ENCODE measurements around the gene PPP1CA.
A peak's percentile ranks its signal among the peaks of the same experiment; 100 is the strongest.

PPP1CA gene

GRCh38 chr11:67401495-67402191 is at the start of gene PPP1CA:
Gene PPP1CA (minus strand): TSS chr11:67401858. CDS start chr11:67401782, 76 bp downstream.
- peak; percentile 85 to 90 (median 89) for DNase-seq (ENCODE audit: low read depth in 3 of 3)

GRCh38 chr11:67450796-67451657 is 49.4 kb upstream of the PPP1CA start:
- no peak for DNase-seq (ENCODE audit: low read depth in 3 of 3)

- no peak for DNase-seq (ENCODE audit: low read depth in 3 of 3)
Measured at GRCh38 chr11:67449116-67449844, 47.6 kb upstream of the PPP1CA start.

DNA sequence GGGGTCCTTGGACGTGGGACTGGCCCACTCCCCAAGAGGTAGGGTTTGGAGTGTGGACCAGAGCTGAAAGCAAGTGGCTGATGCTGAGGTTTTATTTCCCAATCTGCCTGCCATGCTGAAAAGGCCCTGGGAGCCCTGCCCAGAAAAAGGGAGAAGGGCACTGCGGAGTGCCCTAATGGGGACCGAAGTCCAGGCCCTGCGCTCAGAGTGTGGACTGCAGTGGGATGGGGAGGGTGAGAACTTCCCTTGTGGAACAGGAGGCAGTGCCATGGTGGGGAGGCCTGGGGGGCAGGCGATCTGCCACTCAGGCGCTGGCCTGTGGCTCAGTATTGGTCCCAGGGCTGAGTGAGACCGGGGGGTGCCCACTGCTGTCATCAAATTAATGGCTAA is 46.6 kb upstream of the PPP1CA start:
- no peak for DNase-seq (ENCODE audit: low read depth in 3 of 3)

DNA sequence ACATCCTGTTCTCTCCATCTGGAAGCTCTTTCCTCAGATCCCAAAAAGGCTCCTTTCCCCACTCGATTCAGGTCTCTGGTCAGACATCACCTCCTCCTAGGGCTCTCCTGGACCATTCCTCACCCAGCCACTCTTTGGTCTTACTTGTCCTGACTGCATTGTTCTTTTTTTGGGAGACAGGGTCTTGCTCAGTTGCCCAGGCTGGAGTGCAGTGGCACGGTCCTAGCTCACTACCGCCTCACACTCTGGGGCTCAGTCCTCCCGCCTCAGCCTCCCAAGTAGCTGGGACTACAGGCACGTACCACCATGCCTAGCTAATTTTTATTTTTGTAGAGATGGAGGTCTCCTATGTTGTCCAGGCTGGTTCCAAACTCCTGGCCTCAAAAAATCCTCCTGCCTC is 43.9 kb upstream of the PPP1CA start:
- no peak for DNase-seq (ENCODE audit: low read depth in 3 of 3)

GRCh38 chr11:67442504-67443404 is 41.1 kb upstream of the PPP1CA start:
- no peak for DNase-seq (ENCODE audit: low read depth in 3 of 3)

- no peak for DNase-seq (ENCODE audit: low read depth in 3 of 3)
Measured at GRCh38 chr11:67441731-67442351, 40.2 kb upstream of the PPP1CA start.

DNA sequence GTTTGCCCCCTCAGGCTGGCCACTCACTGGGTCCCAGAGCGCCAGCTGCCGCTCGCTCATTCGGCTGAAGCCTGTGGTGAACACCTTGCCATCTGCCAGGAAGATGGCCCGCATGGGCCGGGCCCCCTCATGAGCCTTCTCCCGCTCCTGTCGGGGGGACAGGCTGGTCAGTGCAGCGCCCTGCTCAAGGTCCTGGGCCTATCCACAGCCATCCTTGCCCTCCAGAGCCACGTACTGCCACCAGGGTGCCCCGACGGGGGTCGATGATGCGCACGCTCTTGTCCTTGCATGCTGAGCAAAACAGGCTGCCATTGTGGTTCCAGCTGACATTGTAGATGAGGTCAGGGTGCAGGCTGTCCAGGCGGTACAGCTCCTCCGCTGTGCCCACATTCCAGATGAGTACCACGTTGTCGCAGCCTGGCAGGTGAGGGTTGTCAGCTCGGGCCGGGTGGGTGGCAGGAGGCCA is 39.5 kb upstream of the PPP1CA start:
- DNase-seq (ENCODE audit: low read depth in 3 of 3) = no peak

- DNase-seq (ENCODE audit: low read depth in 3 of 3) = no peak
Measured at GRCh38 chr11:67440229-67441097, 38.8 kb upstream of the PPP1CA start.

DNA sequence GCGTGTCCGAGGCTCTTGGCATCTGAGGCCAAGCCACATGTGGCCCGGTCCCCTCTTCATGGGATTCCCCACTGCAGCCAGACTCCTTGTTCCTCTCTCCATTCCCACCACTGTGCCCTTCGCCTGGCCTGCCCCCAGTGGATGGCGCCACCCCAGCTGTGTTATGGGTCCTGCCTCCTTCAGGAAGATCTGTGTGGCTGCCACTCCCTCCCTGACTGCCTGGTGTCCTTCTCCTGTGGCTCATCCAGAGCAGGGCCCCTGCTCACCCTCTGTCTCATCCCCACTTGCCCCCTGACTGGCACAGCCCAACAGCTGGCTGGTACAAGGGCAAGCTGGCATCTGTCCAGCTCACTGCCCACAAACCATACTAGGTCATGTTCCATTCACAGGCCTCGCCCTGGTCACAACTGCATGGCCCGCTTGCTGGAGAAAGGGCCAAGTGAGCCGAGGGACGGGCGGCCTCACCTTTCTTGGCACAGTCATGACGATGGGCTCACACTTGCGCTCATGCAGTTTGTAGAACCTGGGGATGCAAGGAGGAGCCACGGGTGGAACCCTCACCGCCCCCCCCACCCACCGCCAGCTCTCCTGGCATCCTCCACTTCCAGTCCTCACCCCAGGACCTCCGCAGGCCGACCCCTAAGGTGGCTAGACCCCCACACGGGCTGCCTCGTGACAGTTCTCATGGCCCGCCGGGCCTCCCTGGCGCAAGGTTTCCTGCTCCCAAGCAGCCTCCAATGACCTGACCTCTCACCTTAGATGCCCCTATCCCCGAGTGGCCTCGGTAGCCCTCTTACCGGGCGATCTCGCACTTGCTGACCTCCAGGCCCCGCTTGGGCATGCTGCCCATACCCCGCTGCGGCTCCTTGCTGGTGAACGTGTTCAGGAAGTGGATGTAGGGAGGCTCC is 37.9 kb upstream of the PPP1CA start:
- DNase-seq (ENCODE audit: low read depth in 3 of 3) = no peak

GRCh38 chr11:67438158-67438902 is 36.7 kb upstream of the PPP1CA start:
- DNase-seq (ENCODE audit: low read depth in 3 of 3) = peak; percentile 54 to 65 (median 56)

DNA sequence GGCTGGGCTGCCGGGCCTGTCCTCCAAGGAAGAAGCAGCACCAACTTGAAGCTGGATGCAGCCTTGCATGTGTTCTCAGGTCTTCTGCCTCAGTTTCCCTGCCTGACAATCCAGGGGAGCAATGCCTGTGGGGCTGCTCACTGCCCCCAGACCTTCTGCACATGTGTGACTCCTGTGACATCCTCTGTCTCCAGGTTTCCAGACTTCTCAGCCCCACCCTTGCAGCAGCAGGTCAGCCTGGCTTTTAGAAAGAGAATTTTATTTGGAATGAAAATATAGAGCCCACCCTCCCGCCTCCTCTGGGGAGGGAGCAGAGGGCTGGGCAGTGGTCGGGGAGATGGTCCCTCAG is 36.1 kb upstream of the PPP1CA start:
- DNase-seq (ENCODE audit: low read depth in 3 of 3) = no peak

DNA sequence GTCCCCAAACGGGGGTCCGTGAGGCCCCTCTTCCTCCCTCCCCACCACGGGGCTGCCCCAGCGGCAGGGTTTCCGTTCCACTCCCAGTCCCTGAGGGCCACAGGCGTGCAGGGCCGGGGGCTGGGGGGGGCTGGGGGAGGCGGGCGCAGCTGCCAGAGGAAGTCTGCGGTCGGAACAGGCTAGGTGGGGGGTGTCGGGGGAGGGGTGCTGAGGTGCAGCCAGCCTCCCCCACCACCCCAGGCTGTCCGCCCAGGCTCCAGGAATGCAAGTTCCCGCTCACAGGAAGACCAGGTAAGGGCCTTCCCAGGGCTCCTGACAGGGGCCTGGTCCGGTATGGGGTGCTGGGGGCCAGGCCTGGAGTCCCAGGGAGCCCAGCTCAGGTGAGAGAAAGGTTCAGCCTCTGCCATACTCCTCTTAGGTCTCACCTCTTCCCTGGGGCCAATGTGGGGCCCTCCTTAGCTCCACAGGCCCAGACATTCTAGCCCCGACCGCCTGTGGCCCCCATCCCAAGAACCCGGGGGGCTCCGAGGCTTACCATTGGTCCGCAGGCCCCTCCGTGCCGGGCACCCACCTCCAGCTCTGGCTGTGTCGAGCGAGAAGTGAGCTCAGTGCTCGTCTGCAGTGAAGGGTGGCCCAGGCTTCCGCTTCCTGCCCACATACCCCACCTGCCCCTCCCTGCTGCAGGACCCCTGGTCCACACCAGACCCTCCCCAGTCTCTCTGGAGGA is 35.6 kb upstream of the PPP1CA start, which contains the start of gene PTPRCAP:
PTPRCAP (minus strand) TSS at position 601 of the 727 bp plus-strand sequence; CDS start at position 538, 63 bp downstream.
- DNase-seq (ENCODE audit: low read depth in 3 of 3) = peak; percentile 48 to 64 (median 63)

DNA sequence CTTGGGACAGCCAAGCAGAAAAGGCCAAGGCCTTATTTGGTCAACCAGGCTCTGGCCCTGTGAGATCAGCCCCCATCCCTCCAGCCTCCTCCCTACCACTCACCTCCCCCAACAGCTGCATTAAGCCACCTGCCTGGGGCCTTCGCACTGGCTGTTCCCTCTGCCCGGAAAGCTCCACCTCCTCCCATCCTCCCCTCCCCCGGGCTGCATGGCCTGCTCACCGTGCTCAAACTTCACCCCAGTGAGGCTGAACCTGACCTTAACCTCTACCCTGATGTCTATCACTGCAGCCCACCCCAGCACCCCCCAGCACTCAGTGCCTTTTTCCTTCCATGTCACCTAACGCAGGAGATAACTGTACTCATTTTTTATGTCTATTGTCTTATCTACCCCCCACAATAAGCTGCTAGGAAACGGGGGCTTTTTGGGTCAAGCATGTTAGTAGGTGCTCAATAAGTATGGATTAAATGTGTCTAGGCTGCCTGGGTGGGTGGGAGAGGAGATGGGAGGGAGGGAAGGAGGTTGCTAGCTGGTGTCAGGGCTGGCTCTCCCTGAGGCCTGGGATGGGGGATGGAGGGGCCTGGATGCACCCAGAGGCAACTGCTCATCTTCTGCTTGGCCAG is 34.9 kb upstream of the PPP1CA start:
- peak in 2 of 3 experiments; percentile 46 to 57 for DNase-seq (ENCODE audit: low read depth in 3 of 3)

DNA sequence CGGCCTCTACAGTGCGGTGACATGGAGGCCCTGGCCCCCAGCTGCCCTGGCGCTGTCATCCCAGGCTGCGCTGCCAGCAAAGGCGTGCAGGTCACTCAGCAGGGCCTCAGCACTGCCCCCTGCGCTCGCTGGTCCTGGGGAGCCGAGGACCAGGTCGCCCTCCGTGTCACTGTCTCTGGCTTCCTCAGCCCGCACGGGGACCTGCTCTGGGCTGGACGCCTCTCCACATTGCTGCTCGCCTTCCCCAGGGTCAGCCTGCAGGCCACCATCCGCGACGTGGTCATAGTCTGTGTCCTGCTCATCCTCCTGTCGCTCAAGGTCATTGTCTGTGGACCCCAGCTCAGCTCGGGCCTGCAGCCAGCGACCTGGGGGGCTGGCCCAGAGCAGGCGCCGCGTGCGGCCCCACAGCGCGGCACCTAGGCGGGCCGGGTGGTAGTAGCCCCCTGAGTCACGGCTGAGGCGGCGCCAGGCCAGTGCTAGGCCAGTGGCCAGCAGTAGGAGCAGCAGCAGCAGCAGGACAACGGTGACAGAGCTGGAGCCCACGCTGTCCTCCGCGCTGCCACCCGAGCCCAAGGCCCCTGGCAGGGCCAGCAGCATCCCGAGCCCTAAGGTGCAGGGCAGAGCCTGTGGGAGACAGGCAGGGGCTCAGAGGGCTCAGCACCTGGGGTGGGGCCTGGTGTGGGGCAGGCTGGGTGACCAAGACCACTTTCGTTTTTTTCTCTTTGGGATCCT is 34.2 kb upstream of the PPP1CA start:
- DNase-seq (ENCODE audit: low read depth in 3 of 3) = no peak
